SK-N-SH (cell line): Measurements from ENCODE around the gene TBC1D2. TPM values are rescaled to one million over a fixed set of nuclear protein-coding genes. Genes with fewer than 3 reads are reported as not detected.

ENCODE experiments used
- CTCF ChIA-PET: fragments of 300-600, 350-600 bp; formaldehyde crosslinking; extraction: SDS; loops from one replicate; lab custom pipeline; 2021; lab: Yijun Ruan, JAX
- POLR2A ChIA-PET: fragments of 350-600 bp; sonication (Branson Sonifier 250); formaldehyde crosslinking; extraction: SDS; loops from one replicate; lab custom pipeline; 2020; ENCODE audit warnings: antibody characterized with exemption, inconsistent platforms; lab: Yijun Ruan, JAX
- DNase-seq: peaks from one replicate; pipeline ENCODE4 v3.0.0; 2012
- H2AFZ ChIP-seq: fragments of 200-600 bp; sonication (generic); 2 replicates; pipeline ENCODE4 v1.8.1; 2016; ENCODE audit warnings: antibody characterized with exemption, mild to moderate bottlenecking, low read depth
- H3F3A ChIP-seq: fragments of 200-600 bp; sonication (generic); replicated peaks from 2 replicates; pipeline ENCODE3; 2016; ENCODE audit warnings: antibody characterized with exemption, mild to moderate bottlenecking; ENCODE audit not compliant: insufficient read depth
- H3K27ac ChIP-seq, 2 experiments: fragments of 200-500 bp in 1 of 2; fragments of 200-600 bp in 1 of 2; sonication (Bioruptor generic) in 1 of 2; sonication (generic), shearing (Covaris generic) in 1 of 2; 2 replicates each; pipeline versions ENCODE4 v1.5.1 to v1.6.1; 2014 to 2016; ENCODE audit warnings: low read depth in 2 of 2, inconsistent platforms in 1 of 2, low read length in 1 of 2, mild to moderate bottlenecking in 1 of 2, mixed read lengths in 1 of 2
- H3K27me3 ChIP-seq: fragments of 200-600 bp; sonication (generic), shearing (Covaris generic); 2 replicates; pipeline ENCODE4 v1.6.1; 2016; ENCODE audit warnings: mixed run types; ENCODE audit not compliant: insufficient read depth
- H3K36me3 ChIP-seq, 2 experiments: fragments of 200-500 bp in 1 of 2; fragments of 200-600 bp in 1 of 2; sonication (Bioruptor generic) in 1 of 2; sonication (generic) in 1 of 2; replicated peaks in 1 of 2; 2 replicates each; pipeline versions ENCODE3 to v1.5.1; 2014 to 2016; ENCODE audit warnings: low read length in 1 of 2, mild to moderate bottlenecking in 1 of 2; ENCODE audit not compliant: insufficient read depth in 2 of 2, control insufficient read depth in 1 of 2
- H3K4me1 ChIP-seq, 2 experiments: fragments of 200-500 bp in 1 of 2; fragments of 200-600 bp in 1 of 2; sonication (Bioruptor generic) in 1 of 2; sonication (generic), shearing (Covaris generic) in 1 of 2; 2 replicates each; pipeline versions ENCODE4 v1.5.1 to v1.6.1; 2014 to 2016; ENCODE audit warnings: low read depth in 1 of 2, low read length in 1 of 2, mixed run types in 1 of 2; ENCODE audit not compliant: insufficient read depth in 2 of 2, control insufficient read depth in 1 of 2
- H3K4me2 ChIP-seq: fragments of 200-600 bp; sonication (generic), shearing (Covaris generic); 2 replicates; pipeline ENCODE4 v1.6.1; 2017; ENCODE audit warnings: mixed run types
- H3K4me3 ChIP-seq, 2 experiments: fragments of 200-500 bp in 1 of 2; fragments of 200-600 bp in 1 of 2; sonication (Bioruptor generic) in 1 of 2; sonication (generic), shearing (Covaris generic) in 1 of 2; 2 replicates each; pipeline versions ENCODE4 v1.5.1 to v1.8.1; 2014 to 2016; ENCODE audit warnings: low read depth in 2 of 2, inconsistent platforms in 1 of 2, low read length in 1 of 2, mild to moderate bottlenecking in 1 of 2, mixed read lengths in 1 of 2, moderate library complexity in 1 of 2
- H3K79me2 ChIP-seq: fragments of 200-600 bp; sonication (generic); 2 replicates; pipeline ENCODE4 v1.8.1; 2017; ENCODE audit warnings: mild to moderate bottlenecking; ENCODE audit not compliant: insufficient read depth
- H3K9ac ChIP-seq: fragments of 200-600 bp; sonication (generic); 2 replicates; pipeline ENCODE4 v1.6.1; 2017; ENCODE audit warnings: mixed run types
- H3K9me2 ChIP-seq: fragments of 200-600 bp; sonication (generic); 2 replicates; pipeline ENCODE4 v1.6.1; 2017; ENCODE audit warnings: mixed run types
- H3K9me3 ChIP-seq: fragments of 200-600 bp; sonication (generic); 2 replicates; pipeline ENCODE4 v1.6.1; 2017; ENCODE audit warnings: mixed run types, mild to moderate bottlenecking, moderate library complexity
- H4K20me1 ChIP-seq: fragments of 200-600 bp; sonication (generic); 2 replicates; pipeline ENCODE4 v1.6.1; 2017; ENCODE audit warnings: mild to moderate bottlenecking, mixed run types; ENCODE audit not compliant: insufficient read depth
- CHD2 ChIP-seq: fragments of 150-350 bp; IDR thresholded peaks from 2 replicates; pipeline ENCODE4 v1.6.1; 2018; ENCODE audit warnings: low read length; ENCODE audit not compliant: partially characterized antibody
- EP300 ChIP-seq, 2 experiments: IDR thresholded peaks; 2 replicates each; pipeline versions ENCODE4 v1.4.0 to v1.6.1; 2012; ENCODE audit warnings: borderline replicate concordance in 1 of 2, low read depth in 1 of 2, low read length in 1 of 2
- FOXJ3 ChIP-seq: sonication (generic); formaldehyde crosslinking; IDR thresholded peaks from 2 replicates; pipeline ENCODE4 v1.5.1; 2020; ENCODE audit warnings: mild to moderate bottlenecking, missing genetic modification reagents
- GABPA ChIP-seq: IDR thresholded peaks from 2 replicates; pipeline ENCODE4 v1.4.0; 2012; ENCODE audit warnings: low read depth, mild to moderate bottlenecking
- MXI1 ChIP-seq: IDR thresholded peaks from 2 replicates; pipeline ENCODE4 v1.6.1; 2012; ENCODE audit warnings: mild to moderate bottlenecking, low read depth, low read length, improper control_type of control experiment
- NFIC ChIP-seq: IDR thresholded peaks from 2 replicates; pipeline ENCODE4 v1.4.0; 2012; ENCODE audit warnings: borderline replicate concordance
- RAD21 ChIP-seq: IDR thresholded peaks from 2 replicates; pipeline ENCODE4 v1.6.1; 2012; ENCODE audit warnings: mild to moderate bottlenecking, low read length
- RCOR1 ChIP-seq: fragments of 150-350 bp; IDR thresholded peaks from 2 replicates; pipeline ENCODE4 v1.6.1; 2017; ENCODE audit warnings: antibody characterized with exemption, low read length
- REST ChIP-seq: IDR thresholded peaks from 2 replicates; pipeline ENCODE4 v1.6.1; 2012; ENCODE audit warnings: mild to moderate bottlenecking, low read depth, low read length, moderate library complexity
- TAF1 ChIP-seq: IDR thresholded peaks from 2 replicates; pipeline ENCODE4 v1.6.1; 2012; ENCODE audit warnings: low read depth, mild to moderate bottlenecking, low read length, moderate library complexity, borderline replicate concordance
- WGBS: methylation state at CpG from one replicate; pipeline ENCODE4 v1.1.6; 2017; ENCODE audit warnings: low lambda C conversion rate; 5-methylcytosine and 5-hydroxymethylcytosine counted together
- polyA plus RNA-seq, 3 experiments: library from polyadenylated mRNA; depleted of rRNA; stranded (reverse); fragments of >200 nt; gene quantifications; 2 replicates each; pipeline ENCODE4 v1.2.3, GENCODE V29; 2012
- TF ChIP-seq, protein P1 (sequence below): IDR thresholded peaks from 2 replicates; pipeline ENCODE4 v1.4.0; 2012; ENCODE audit warnings: low read depth, borderline replicate concordance

TBC1D2 gene
- polyA plus RNA-seq, 1 of the 3 experiments (the other 2 are of a cell fraction): 5.6 TPM

- Histone ChIP-seq H3K79me2 (no peaks in the 10 kb centered on the region), H3K9me3 (no peaks in the 10 kb centered on the region), H3K4me1 (no peaks in the 10 kb centered on the region; a peak in 1 of 4 replicates), H3K27ac (no peak overlapping the region), H3K9ac (no peak overlapping the region), H3K9me2 (no peaks in the 10 kb centered on the region), H3K4me3 (no peak overlapping the region), H3K27me3 (no peaks in the 10 kb centered on the region), H3F3A (no peaks in the 10 kb centered on the region), H3K36me3 (no peaks in the 10 kb centered on the region), H2AFZ (no peak overlapping the region), H4K20me1 (no peaks in the 10 kb centered on the region), H3K4me2 (no peak overlapping the region)
- ChIA-PET CTCF (interaction anchor here (0.9 kb wide), 1 partner anchor 10 kb away, joined by 3 read pairs; no protein-coding TSS in a partner anchor), POLR2A (no interaction called here)
- WGBS: 86% methylated on average over 13 of the region's 16 CpGs
- no peak for TF ChIP-seq EP300 (IDR thresholded peaks at IDR 0.05; ENCODE audit: borderline replicate concordance in 1 of 2, low read depth in 1 of 2, low read length in 1 of 2)
- TF ChIP-seq FOXJ3: no peak
- TF ChIP-seq MXI1: no peak
- TF ChIP-seq, protein P1, sequence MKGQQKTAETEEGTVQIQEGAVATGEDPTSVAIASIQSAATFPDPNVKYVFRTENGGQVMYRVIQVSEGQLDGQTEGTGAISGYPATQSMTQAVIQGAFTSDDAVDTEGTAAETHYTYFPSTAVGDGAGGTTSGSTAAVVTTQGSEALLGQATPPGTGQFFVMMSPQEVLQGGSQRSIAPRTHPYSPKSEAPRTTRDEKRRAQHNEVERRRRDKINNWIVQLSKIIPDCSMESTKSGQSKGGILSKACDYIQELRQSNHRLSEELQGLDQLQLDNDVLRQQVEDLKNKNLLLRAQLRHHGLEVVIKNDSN: no peak
- no peak for TF ChIP-seq RAD21
- TF ChIP-seq NFIC: no peak
- no peak for TF ChIP-seq GABPA
- TF ChIP-seq CHD2: no peak
- no peak for TF ChIP-seq RCOR1
- TF ChIP-seq TAF1: no peak
- TF ChIP-seq REST: no peak
- no peak for DNase-seq
Observed at GRCh38 chr9:98178874-98179850, 76.3 kb downstream of the TBC1D2 start.
